Measurements from ENCODE around the gene RPN2.
"Not testable (repeated sequence)": the region's sequence is repeated elsewhere in the genome, so short reads cannot be mapped to it uniquely, and the experiment has no call there.

RPN2 gene

GRCh38 chr20:37178839-37179682 is at the start of gene RPN2, which contains the start of gene MROH8:
RPN2 (plus strand) TSS chr20:37179330; CDS start chr20:37179357, 27 bp downstream.
MROH8 (minus strand) TSS chr20:37179548.
- DNase-seq (ENCODE audit: low spot score): peak; percentile 93

GRCh38 chr20:37131486-37131885 is 47.6 kb upstream of the RPN2 start:
- no peak for DNase-seq (ENCODE audit: low spot score)

- no peak for DNase-seq (ENCODE audit: low spot score)
These were observed 45.2 kb upstream of the RPN2 start for GRCh38 chr20:37133952-37134351.

GRCh38 chr20:37137547-37137946 is 41.6 kb upstream of the RPN2 start:
- DNase-seq (ENCODE audit: low spot score): no peak

DNA sequence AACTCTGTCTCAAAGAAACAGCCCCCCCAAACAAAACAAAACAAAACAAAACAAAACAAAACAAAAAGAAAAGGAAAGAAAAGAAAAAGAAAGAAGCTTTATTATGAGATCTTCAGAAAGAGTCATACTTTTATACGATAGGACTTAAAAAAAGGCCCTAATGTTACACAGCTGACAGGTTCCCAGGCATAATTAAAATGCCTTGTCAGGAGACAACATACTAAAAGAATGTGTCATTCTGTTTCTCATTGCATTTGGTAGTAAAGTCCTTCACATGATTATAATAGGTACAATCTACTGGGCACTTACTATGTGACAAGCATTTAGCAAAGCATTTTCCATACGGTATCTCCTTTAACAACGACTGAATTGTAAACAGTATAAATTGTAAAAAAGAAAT is 36.4 kb upstream of the RPN2 start:
- no peak for DNase-seq (ENCODE audit: low spot score)

- DNase-seq (ENCODE audit: low spot score): no peak
These were observed 34.2 kb upstream of the RPN2 start for GRCh38 chr20:37144856-37145404.

- DNase-seq (ENCODE audit: low spot score): no peak
These were observed 31.9 kb upstream of the RPN2 start for GRCh38 chr20:37147250-37147649.

DNA sequence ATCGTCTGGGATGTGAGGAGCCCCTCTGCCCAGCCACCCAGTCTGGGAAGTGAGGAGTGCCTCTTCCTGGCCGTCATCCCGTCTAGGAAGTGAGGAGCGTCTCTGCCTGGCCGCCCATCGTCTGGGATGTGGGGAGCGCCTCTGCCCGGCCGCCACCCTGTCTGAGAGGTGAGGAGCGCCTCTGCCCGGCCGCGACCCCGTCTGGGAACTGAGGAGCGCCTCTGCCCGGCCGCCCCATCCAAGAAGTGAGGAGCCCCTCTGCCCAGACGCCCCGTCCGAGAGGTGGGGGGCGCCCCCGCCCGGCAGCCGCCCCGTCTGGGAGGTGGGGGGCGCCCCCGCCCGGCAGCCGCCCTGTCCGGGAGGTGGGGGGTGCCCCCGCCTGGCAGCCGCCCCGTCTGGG is 28.3 kb upstream of the RPN2 start:
- DNase-seq (ENCODE audit: low spot score): not testable (repeated sequence)

DNA sequence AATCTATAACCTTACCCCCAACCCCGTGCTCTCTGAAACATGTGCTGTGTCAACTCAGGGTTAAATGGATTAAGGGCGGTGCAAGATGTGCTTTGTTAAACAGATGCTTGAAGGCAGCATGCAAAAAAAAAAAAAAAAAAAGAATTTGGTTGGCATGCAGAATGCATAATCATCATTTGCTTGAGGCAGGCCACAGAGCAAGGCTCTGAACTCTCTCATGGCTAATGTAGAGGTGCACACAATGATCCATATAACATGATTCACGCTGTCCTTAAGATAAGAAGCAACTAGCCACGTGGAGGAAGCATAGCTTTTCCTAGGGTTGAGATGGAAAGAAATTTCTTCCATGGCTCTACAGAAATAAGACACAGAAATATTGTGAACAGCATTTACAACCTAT is 27.6 kb upstream of the RPN2 start:
- no peak for DNase-seq (ENCODE audit: low spot score)

DNA sequence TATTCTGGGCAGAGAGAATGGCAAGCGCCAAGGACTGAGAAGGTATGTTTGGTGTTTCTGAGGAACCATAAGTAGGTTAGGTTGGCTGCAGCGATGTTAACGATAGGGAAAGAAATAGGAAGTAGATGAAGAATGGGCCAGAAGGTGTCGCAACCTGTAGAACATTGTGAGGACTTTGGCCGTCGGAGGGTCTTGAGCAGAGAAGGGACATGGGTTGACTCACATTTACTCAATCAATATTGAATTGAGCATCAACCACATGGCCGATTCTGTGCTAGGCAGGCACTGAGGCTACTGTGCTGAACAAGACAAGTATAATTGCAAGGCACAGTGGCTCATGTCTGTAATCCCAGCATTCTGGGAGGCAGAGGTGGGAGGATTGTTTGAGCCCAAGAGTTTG is 26.8 kb upstream of the RPN2 start:
- DNase-seq (ENCODE audit: low spot score): no peak

DNA sequence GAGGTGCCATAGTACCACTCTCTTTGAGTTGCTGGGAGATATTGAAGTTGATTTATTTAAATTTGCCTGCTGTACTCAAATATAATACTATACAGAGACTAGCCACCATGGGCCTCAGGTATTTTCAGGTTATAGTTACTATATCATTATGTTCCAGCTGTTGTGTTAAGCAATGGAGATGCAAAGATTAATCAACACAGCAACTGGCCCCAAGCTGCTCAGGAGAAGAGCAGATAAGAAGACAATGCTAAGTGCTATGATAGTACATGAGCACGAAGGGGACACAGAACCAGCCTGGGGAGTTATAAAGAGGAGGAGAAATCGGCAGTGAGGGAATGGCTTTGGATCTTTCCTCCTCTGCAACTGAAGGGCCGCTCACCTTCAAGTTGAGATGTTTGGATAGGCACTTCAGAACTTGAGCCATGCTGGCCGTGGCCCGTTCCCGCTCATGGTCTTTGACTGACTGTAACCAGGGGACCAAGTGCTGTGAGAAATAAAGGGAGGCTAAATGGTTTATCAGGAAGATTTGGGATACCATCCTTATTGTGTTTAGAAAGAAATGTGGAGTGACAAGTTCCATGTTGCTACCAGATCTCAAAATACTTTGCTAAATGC is 24.3 kb upstream of the RPN2 start:
- DNase-seq (ENCODE audit: low spot score): no peak

GRCh38 chr20:37155987-37156386 is 23.1 kb upstream of the RPN2 start:
- no peak for DNase-seq (ENCODE audit: low spot score)

GRCh38 chr20:37158248-37158647 is 20.9 kb upstream of the RPN2 start:
- DNase-seq (ENCODE audit: low spot score): no peak

DNA sequence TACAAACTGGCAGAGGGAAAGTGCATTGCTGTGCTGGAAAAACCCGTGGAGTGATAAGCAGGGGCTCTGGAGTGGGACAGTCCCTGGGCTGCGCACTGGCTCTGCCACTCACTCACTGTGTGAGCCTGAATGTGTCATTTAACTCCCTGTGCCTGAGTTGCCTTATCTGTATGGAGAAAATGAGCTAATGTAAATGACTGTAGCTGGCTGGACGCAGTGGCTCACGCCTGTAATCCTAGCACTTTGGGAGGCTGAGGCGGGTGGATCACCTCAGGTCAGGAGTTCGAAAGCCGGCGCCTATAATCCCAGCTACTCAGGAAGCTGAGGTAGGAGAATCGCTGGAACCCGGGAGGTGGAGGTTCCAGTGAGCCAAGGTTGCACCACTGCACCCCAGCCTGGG is 18.4 kb upstream of the RPN2 start:
- DNase-seq (ENCODE audit: low spot score): no peak

DNA sequence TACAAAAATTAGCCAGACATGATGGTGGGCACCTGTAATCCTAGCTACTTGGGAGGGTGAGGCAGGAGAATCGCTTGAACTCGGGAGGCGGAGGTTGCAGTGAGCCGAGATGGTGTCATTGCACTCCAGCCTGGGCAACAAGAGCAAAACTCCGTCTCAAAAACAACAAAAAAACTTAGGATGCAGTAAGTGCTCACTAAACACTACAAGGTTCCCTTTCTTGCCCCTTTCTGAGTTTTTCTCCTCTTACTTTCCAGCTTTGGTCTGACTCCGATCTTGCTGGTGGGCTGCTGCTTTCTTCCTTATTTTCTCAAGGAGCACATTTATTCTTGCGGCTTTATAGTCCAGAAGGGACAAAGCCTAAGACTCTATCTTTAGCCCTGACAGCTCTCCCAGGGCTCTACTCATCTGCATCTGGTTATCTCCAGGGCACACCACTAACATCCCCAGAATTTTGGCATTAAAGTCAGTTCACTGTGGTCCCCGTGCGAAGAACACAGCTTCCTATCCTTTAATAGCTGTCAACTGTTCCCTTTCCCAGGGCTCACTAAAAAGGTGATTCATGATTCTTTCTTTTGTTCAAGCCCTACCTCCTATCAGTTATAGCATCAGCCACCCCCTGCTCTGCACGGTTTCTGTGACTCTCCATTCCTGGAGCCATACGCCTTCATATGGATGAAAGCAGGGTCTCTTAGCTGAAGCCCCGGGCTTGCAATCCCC is 17.1 kb upstream of the RPN2 start:
- DNase-seq (ENCODE audit: low spot score): no peak

DNA sequence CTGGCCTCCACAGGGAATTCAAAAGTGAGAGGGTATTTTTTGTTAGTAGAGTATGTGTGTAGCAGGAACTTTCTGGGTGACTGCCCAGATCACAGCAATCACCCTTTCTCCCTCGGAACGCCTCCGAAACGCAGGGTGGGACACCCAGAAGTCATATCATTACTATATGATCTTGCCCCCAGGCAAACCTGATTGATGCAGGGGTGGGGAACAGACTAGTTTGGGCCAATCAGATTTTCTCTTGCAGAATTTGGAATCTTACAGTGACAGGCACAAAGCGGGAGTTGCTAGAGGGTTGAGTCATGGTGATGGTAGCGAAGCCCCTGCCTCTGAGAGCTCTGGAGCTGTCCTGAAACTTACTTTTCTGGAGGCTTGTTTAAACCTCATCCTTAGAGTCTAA is 16.5 kb upstream of the RPN2 start:
- no peak for DNase-seq (ENCODE audit: low spot score)

DNA sequence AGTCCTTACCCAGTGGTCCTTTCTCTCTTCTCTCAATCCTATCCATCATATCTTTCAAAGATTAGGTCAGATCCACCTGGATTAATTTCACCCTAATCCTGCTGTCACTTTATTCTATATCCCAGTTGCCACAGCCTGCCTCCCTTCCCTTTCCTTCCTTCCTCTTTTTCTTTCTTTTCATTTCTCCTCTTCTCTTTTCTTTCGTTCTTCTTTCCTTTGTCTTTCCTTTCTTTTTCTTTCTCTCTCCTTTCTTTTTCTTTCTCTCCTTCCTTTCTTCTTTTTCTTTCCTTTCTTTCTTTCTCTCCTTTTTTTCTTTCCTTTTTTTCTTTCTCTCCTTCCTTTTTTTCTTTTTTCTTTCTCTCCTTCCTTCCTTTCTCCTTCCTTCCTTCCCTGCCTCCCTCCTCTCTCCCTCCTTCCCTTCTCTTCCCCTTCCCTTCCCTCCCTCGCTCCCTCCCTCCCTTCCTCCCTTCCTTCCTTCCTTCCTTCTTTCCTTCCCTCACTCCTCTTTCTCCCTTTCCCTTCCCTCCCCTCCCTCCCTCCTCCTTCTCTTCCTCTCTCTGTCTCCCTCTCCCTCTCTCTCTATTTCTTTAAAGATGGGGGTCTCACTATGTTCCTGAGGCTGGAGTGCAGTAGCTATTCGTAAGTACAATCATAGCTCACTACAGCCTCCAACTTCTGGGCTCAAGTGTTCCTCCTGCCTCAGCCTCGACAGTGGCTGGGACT is 15.1 kb upstream of the RPN2 start:
- no peak for DNase-seq (ENCODE audit: low spot score)

GRCh38 chr20:37165031-37165430 is 14.1 kb upstream of the RPN2 start:
- DNase-seq (ENCODE audit: low spot score): no peak

DNA sequence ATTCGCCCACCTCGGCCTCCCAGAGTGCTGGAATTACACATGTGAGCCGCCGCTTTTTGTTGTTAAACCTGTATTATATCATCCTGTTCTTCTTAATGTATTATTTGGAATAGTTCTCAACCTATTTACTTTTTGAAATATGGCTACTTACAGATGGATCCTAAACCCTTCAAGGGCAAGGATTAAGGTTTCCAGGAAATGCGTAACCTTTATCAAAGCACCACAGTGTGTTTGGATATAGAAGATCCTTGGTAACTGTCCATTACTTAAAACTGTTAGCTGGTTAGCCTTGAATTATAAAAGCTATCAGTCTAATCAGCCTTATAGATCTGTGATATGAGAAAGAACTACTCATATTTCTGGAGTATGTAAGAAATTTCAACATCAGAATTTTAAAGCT is 12.3 kb upstream of the RPN2 start:
- no peak for DNase-seq (ENCODE audit: low spot score)

- DNase-seq (ENCODE audit: low spot score): no peak
These were observed 6.3 kb upstream of the RPN2 start for GRCh38 chr20:37172836-37173235.

GRCh38 chr20:37179683-37180524 is 774 bp downstream of the RPN2 start:
- no peak for DNase-seq (ENCODE audit: low spot score)
